M059J (cell line): ENCODE results near the gene ZNF888. TPM values are rescaled to one million over a fixed set of nuclear protein-coding genes. Genes with fewer than 3 reads are reported as not detected.
"Not testable (repeated sequence)": the region's sequence is repeated elsewhere in the genome, so short reads cannot be mapped to it uniquely, and the experiment has no call there.

Source experiments
- DNase-seq: peaks from one replicate; pipeline ENCODE4 v3.0.0-alpha.2; 2012; ENCODE audit warnings: low read depth
- total RNA-seq: library from RNA; depleted of rRNA; stranded (reverse); fragments of >200 nt; shearing (Covaris generic); gene quantifications from 2 replicates; pipeline ENCODE4 v1.2.3, GENCODE V29; 2014

Gene ZNF888
- total RNA-seq, 1 experiment from 2014 or later = 7.8 TPM

- peak; percentile 52 for DNase-seq
Measured at GRCh38 chr19:52941941-52942385, 18.7 kb upstream of the ZNF888 start.

GRCh38 chr19:52941523-52941922 is 18.3 kb upstream of the ZNF888 start:
- not testable (repeated sequence) for DNase-seq

GRCh38 chr19:52940905-52941304 is 17.7 kb upstream of the ZNF888 start:
- not testable (repeated sequence) for DNase-seq

- no peak for DNase-seq
Measured at GRCh38 chr19:52938761-52939160, 15.5 kb upstream of the ZNF888 start.

GRCh38 chr19:52936954-52937325 is 13.7 kb upstream of the ZNF888 start:
- DNase-seq = no peak

GRCh38 chr19:52936151-52936953 is 13.1 kb upstream of the ZNF888 start:
- no peak for DNase-seq

GRCh38 chr19:52935434-52935833 is 12.2 kb upstream of the ZNF888 start:
- peak; percentile 98 for DNase-seq

GRCh38 chr19:52924641-52925040 is 1.4 kb upstream of the ZNF888 start:
- not testable (repeated sequence) for DNase-seq

- DNase-seq = no peak
Measured at GRCh38 chr19:52923778-52924593, 758 bp upstream of the ZNF888 start.

GRCh38 chr19:52917531-52917930 is 5.7 kb downstream of the ZNF888 start:
- DNase-seq = no peak

GRCh38 chr19:52910648-52911047 is 12.6 kb downstream of the ZNF888 start:
- no peak for DNase-seq

- not testable (repeated sequence) for DNase-seq
Measured at GRCh38 chr19:52904052-52904780, 19.0 kb downstream of the ZNF888 start.

- DNase-seq = no peak
Measured at GRCh38 chr19:52901842-52902241, 21.4 kb downstream of the ZNF888 start.

GRCh38 chr19:52898596-52898995 is 24.6 kb downstream of the ZNF888 start:
- DNase-seq = not testable (repeated sequence)

- no peak for DNase-seq
Measured at GRCh38 chr19:52898101-52898500, 25.1 kb downstream of the ZNF888 start.

GRCh38 chr19:52897138-52897935 is 25.9 kb downstream of the ZNF888 start, which contains the start of gene ZNF320:
Gene ZNF320 (minus strand): TSS chr19:52897635. CDS start chr19:52890255, 7,380 bp downstream.
- peak; percentile 92 for DNase-seq

- DNase-seq = peak; percentile 29
Measured at GRCh38 chr19:52896431-52897137, 26.6 kb downstream of the ZNF888 start.

GRCh38 chr19:52891336-52891735 is 31.9 kb downstream of the ZNF888 start:
- no peak for DNase-seq

- no peak for DNase-seq
Measured at GRCh38 chr19:52889931-52890330, 33.3 kb downstream of the ZNF888 start.

GRCh38 chr19:52889076-52889475 is 34.2 kb downstream of the ZNF888 start:
- DNase-seq = no peak
